OCI-LY7 (cell line): ENCODE measurements around the gene TRIM41. TPM values are rescaled to one million over a fixed set of nuclear protein-coding genes. Genes with fewer than 3 reads are reported as not detected.
"Not testable (repeated sequence)": the region's sequence is repeated elsewhere in the genome, so short reads cannot be mapped to it uniquely, and the experiment has no call there.

Experiments
- BruUV-seq: library from RNA; stranded (reverse); fragments of 400-500 nt; replicated peaks from 2 replicates; lab custom pipeline; 2021; lab: Mats Ljungman, UMichigan
- CTCF ChIA-PET: fragments of 300-600 bp; sonication (Branson Sonifier 250); formaldehyde crosslinking; loops from one replicate; lab custom pipeline; 2022; ENCODE audit warnings: antibody characterized with exemption; ENCODE audit not compliant: unreplicated experiment; lab: Charles Lee
- POLR2A ChIA-PET: fragments of 300-600 bp; sonication (Branson Sonifier 250); formaldehyde crosslinking; loops from one replicate; lab custom pipeline; 2022; ENCODE audit warnings: antibody characterized with exemption; lab: Charles Lee
- DNase-seq: peaks from one replicate; pipeline ENCODE4 v3.0.0-alpha.2; 2015; ENCODE audit warnings: low spot score
- H2AFZ ChIP-seq: fragments of 200-600 bp; sonication (generic), shearing (Covaris generic); 2 replicates; pipeline ENCODE4 v1.6.1; 2014; ENCODE audit warnings: mild to moderate bottlenecking, antibody characterized with exemption, low read length, moderate library complexity
- H3K27ac ChIP-seq: fragments of 200-600 bp; sonication (generic); 2 replicates; pipeline ENCODE4 v1.5.1; 2014; ENCODE audit warnings: mixed run types, low read depth, mild to moderate bottlenecking, moderate library complexity, low read length, inconsistent platforms; ENCODE audit not compliant: poor library complexity, severe bottlenecking
- H3K36me3 ChIP-seq: fragments of 200-600 bp; sonication (generic); 2 replicates; pipeline ENCODE4 v1.6.1; 2014; ENCODE audit warnings: mild to moderate bottlenecking, antibody characterized with exemption, low read length, moderate library complexity, mixed read lengths; ENCODE audit not compliant: insufficient read depth
- H3K4me1 ChIP-seq: fragments of 200-600 bp; sonication (generic); 2 replicates; pipeline ENCODE4 v1.5.1; 2014; ENCODE audit warnings: mild to moderate bottlenecking, low read length; ENCODE audit not compliant: insufficient read depth, poor library complexity, severe bottlenecking
- H3K4me2 ChIP-seq: fragments of 200-600 bp; sonication (generic); 2 replicates; pipeline ENCODE4 v1.6.1; 2014; ENCODE audit warnings: mild to moderate bottlenecking, low read length
- H3K4me3 ChIP-seq: fragments of 200-600 bp; sonication (generic); 2 replicates; pipeline ENCODE4 v1.5.1; 2014; ENCODE audit warnings: mild to moderate bottlenecking, low read depth, low read length; ENCODE audit not compliant: poor library complexity, severe bottlenecking
- H3K79me2 ChIP-seq: fragments of 200-600 bp; sonication (generic); 2 replicates; pipeline ENCODE4 v1.6.1; 2016; ENCODE audit warnings: low read depth, mild to moderate bottlenecking, low read length, moderate library complexity, mixed read lengths; ENCODE audit not compliant: insufficient read depth
- H3K9me2 ChIP-seq: fragments of 200-600 bp; sonication (generic); 2 replicates; pipeline ENCODE4 v1.6.1; 2016; ENCODE audit warnings: mild to moderate bottlenecking, low read length, mixed read lengths; ENCODE audit not compliant: insufficient read depth
- H3K9me3 ChIP-seq: fragments of 200-600 bp; sonication (generic); 2 replicates; pipeline ENCODE4 v1.6.1; 2014; ENCODE audit warnings: mild to moderate bottlenecking, mixed run types, low read length, mixed read lengths
- H4K20me1 ChIP-seq: fragments of 200-600 bp; sonication (generic); 2 replicates; pipeline ENCODE4 v1.6.1; 2014; ENCODE audit warnings: mild to moderate bottlenecking, antibody characterized with exemption, low read length, moderate library complexity, mixed read lengths; ENCODE audit not compliant: insufficient read depth
- EZH2phosphoT487 ChIP-seq: fragments of 200-600 bp; sonication (generic); IDR thresholded peaks from 2 replicates; pipeline ENCODE4 v1.6.1; 2018; ENCODE audit warnings: low read depth, borderline replicate concordance, mild to moderate bottlenecking, mixed run types, antibody characterized with exemption, low read length, moderate library complexity, mixed read lengths
- intact Hi-C: fragments of 100-400 bp; cut with micrococcal nuclease; formaldehyde crosslinking; loops from one replicate; pipeline ENCODE4 v1.10.0; 2022; ENCODE audit not compliant: unreplicated experiment
- total RNA-seq, 2 experiments: library from RNA; depleted of rRNA in 1 of 2; stranded (reverse); fragments of >200 nt in 1 of 2; shearing (Covaris generic) in 1 of 2; gene quantifications; 2 replicates each; pipeline ENCODE4 v1.2.3, GENCODE V29; 2014 to 2022
- TF ChIP-seq, protein P1 (sequence below): fragments of 200-600 bp; sonication (generic); conservative IDR thresholded peaks from 2 replicates; pipeline ENCODE4 v1.5.1; 2014; ENCODE audit warnings: mild to moderate bottlenecking, antibody characterized with exemption, low read length, moderate library complexity, mixed read lengths

TRIM41 gene
- total RNA-seq, 2 experiments from 2014 or later, result 30.2 to 73.4 TPM

DNA sequence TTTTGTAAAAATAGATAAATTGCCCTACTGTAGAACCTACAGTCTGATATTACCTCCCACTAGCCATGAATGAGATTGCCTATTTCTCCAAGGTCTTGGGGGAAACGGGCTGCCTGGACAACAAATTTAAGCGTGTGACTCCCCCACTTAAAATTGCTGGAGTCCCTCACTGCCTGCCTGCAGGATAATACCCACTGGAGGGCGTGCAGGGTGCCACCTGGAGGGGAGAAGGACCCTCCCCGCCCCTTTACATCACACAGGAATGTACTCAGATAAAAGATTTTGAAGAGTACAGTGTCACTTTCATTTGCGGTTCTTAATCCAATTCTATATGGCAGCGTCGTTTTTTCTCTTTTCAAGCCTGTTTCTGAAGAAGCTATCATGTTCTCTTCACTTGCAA lies 11.9 kb upstream of the TRIM41 start:
- CTCF ChIA-PET, result interaction anchor here (0.6 kb wide), 1 partner anchor 8 kb away, joined by 5 read pairs; no protein-coding TSS in a partner anchor
- peak overlapping the region; percentile 2; the same call in 1 of the 2 replicates for H3K4me2 ChIP-seq
- no peak overlapping the region for H3K4me3 ChIP-seq
- intact Hi-C loops, result no loop called here
- no peaks in the 10 kb centered on the region for H3K9me2 ChIP-seq
- H3K9me3 ChIP-seq, result no peaks in the 10 kb centered on the region
- no peak overlapping the region for H2AFZ ChIP-seq
- TF ChIP-seq, protein P1, sequence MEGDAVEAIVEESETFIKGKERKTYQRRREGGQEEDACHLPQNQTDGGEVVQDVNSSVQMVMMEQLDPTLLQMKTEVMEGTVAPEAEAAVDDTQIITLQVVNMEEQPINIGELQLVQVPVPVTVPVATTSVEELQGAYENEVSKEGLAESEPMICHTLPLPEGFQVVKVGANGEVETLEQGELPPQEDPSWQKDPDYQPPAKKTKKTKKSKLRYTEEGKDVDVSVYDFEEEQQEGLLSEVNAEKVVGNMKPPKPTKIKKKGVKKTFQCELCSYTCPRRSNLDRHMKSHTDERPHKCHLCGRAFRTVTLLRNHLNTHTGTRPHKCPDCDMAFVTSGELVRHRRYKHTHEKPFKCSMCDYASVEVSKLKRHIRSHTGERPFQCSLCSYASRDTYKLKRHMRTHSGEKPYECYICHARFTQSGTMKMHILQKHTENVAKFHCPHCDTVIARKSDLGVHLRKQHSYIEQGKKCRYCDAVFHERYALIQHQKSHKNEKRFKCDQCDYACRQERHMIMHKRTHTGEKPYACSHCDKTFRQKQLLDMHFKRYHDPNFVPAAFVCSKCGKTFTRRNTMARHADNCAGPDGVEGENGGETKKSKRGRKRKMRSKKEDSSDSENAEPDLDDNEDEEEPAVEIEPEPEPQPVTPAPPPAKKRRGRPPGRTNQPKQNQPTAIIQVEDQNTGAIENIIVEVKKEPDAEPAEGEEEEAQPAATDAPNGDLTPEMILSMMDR, result peak; percentile 69
- no peak for TF ChIP-seq EZH2phosphoT487
- H3K79me2 ChIP-seq, result no peaks in the 10 kb centered on the region
- H3K4me1 ChIP-seq, result peaks cover 8% of the 10 kb centered on the region
- POLR2A ChIA-PET, result interaction anchor here (0.7 kb wide), 1 partner anchor 70 kb away, joined by 3 read pairs; no protein-coding TSS in a partner anchor
- H4K20me1 ChIP-seq, result no peaks in the 10 kb centered on the region
- BruUV-seq, result no TSS peak
- H3K27ac ChIP-seq, result no peak overlapping the region
- H3K36me3 ChIP-seq, result no peaks in the 10 kb centered on the region
- peak; percentile 47 for DNase-seq

DNA sequence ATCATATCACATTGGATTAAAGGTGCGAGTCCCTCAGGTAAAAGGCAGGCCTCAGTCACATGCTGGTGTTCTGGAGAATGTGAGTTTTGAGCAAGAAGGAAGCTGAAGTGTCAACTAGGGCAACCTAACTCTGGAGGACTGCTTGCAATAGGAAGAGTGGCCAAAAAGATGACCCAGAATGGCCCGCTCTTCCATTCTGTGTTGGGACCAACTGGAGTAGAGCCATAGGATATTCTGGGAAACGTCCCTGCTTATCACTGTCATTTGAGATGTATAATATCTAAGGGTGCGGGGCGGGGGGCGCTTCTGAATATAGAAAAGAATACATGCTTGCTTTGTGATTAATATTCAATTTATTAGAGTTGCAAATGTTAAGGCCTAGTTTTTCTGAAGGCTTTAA lies 11.0 kb upstream of the TRIM41 start:
- POLR2A ChIA-PET, result interaction anchor here (1.0 to 1.3 kb wide), 2 partner anchors 15 to 25 kb away, joined by 3 to 4 read pairs; no protein-coding TSS in a partner anchor
- no TSS peak for BruUV-seq

DNA sequence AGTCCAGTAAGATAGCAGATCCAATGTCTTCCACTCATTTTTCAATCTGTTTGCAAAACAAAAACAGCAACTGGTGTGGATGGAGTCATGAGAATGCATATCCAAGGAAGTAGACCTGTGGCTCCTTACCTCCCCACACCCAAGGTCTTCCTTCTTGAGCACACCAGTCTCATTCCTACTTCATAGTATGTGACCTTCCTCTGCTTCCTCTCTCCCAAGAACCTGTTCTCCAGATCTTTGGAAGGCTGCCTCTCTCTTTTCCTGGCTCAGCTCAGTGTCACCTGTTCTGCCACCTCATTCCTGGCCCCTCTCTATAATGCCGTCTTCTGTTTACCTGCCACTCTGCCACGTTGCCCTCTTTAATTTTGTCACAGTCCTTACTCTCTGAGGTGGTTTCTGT lies 10.1 kb upstream of the TRIM41 start:
- H3K4me1 ChIP-seq, result peaks cover 11% of the 10 kb centered on the region
- intact Hi-C loops, result no loop called here
- ChIA-PET POLR2A (interaction anchor here (0.7 to 1.3 kb wide), 4 partner anchors 13 to 26 kb away, joined by 3 to 4 read pairs (median 3); no protein-coding TSS in a partner anchor), CTCF (no interaction called here)
- no peaks in the 10 kb centered on the region for H3K79me2 ChIP-seq
- no peak for DNase-seq
- no peak overlapping the region for H3K4me2 ChIP-seq
- no peaks in the 10 kb centered on the region for H4K20me1 ChIP-seq
- H3K36me3 ChIP-seq, result no peaks in the 10 kb centered on the region
- H2AFZ ChIP-seq, result no peak overlapping the region
- no peak overlapping the region for H3K4me3 ChIP-seq
- no peaks in the 10 kb centered on the region for H3K9me2 ChIP-seq
- TF ChIP-seq, protein P1, result no peak
- TF ChIP-seq EZH2phosphoT487, result no peak
- no peaks in the 10 kb centered on the region for H3K9me3 ChIP-seq
- no TSS peak for BruUV-seq
- no peak overlapping the region for H3K27ac ChIP-seq

More for the DNA sequence above, 11.0 kb upstream of the TRIM41 start:
- CTCF ChIA-PET, result interaction anchor here (0.6 kb wide), 1 partner anchor 7 kb away, joined by 5 read pairs; no protein-coding TSS in a partner anchor
- H3K36me3 ChIP-seq, result no peaks in the 10 kb centered on the region
- H3K9me3 ChIP-seq, result no peaks in the 10 kb centered on the region
- H3K79me2 ChIP-seq, result no peaks in the 10 kb centered on the region
- no peak for DNase-seq
- TF ChIP-seq, protein P1, result no peak
- TF ChIP-seq EZH2phosphoT487, result no peak
- no peak overlapping the region for H3K27ac ChIP-seq
- peaks cover 8% of the 10 kb centered on the region for H3K4me1 ChIP-seq
- no peaks in the 10 kb centered on the region for H4K20me1 ChIP-seq
- no peaks in the 10 kb centered on the region for H3K9me2 ChIP-seq
- no peak overlapping the region for H2AFZ ChIP-seq
- H3K4me2 ChIP-seq, result no peak overlapping the region
- intact Hi-C loops, result no loop called here
- no peak overlapping the region for H3K4me3 ChIP-seq

GRCh38 chr5:181214249-181214648 lies 8.8 kb upstream of the TRIM41 start:
- BruUV-seq, result not testable (repeated sequence)

More at GRCh38 chr5:181214249-181214648, 8.8 kb upstream of the TRIM41 start:
- H3K9me2 ChIP-seq, DNase-seq, H2AFZ ChIP-seq, H3K4me3 ChIP-seq, H3K27ac ChIP-seq, H3K9me3 ChIP-seq, H3K79me2 ChIP-seq, intact Hi-C loops, CTCF ChIA-PET, H3K36me3 ChIP-seq, H4K20me1 ChIP-seq, H3K4me2 ChIP-seq: not testable (repeated sequence)
- POLR2A ChIA-PET, result interaction anchor here (0.6 to 1.1 kb wide), 3 partner anchors 21 to 1095 kb away, joined by 3 to 6 read pairs (median 3); no protein-coding TSS in a partner anchor
- peaks cover 15% of the 10 kb centered on the region for H3K4me1 ChIP-seq
